UCSD-AML1 (cell line): ENCODE results near the gene SHISA9.

ENCODE experiments used
- DNase-seq: peaks from one replicate; lab custom pipeline; 2025; ENCODE audit not compliant: unreplicated experiment; lab: John Stamatoyannopoulos, UW

The SHISA9 gene

GRCh38 chr16:12944300-12944699 is 42.9 kb downstream of the SHISA9 start:
- DNase-seq: no peak

DNA sequence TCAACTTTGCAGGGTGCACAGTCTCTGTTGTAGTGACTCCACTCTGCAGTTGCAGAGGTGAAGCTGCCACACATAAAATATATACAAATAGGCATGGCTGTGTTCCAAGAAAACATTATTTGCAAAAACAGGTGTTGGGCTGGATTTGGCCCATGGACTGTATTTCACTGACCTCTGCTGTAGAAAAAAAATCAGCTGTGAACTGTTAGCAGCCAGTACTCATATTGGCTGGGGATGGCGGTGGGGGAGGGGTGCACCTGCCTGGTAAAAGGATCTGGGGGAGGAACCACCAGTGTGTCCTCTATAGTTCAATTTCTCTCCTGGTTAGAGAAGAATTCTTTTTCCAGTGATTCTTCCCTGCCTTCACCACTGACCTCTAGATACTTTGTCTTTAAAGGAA is 50.0 kb downstream of the SHISA9 start:
- DNase-seq: no peak

DNA sequence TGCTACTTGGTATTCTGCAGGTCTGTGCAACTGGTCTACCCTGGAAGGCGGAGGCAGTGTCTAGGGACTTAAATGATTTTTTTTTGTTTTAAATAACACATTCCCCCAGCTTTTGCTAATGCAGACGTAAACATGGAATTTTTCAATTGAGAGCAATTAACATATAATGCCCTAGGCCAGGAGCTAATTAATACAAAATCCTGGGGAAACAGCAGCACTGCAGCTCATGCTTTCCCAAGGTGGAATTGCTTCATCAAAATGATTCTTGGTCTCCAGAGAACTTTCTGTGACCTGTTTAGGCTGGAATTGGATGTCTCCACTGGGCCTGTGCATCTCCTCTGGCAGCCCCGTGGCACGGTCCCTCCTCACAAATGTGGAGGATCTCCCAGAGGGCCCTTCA is 50.6 kb downstream of the SHISA9 start:
- DNase-seq: no peak

DNA sequence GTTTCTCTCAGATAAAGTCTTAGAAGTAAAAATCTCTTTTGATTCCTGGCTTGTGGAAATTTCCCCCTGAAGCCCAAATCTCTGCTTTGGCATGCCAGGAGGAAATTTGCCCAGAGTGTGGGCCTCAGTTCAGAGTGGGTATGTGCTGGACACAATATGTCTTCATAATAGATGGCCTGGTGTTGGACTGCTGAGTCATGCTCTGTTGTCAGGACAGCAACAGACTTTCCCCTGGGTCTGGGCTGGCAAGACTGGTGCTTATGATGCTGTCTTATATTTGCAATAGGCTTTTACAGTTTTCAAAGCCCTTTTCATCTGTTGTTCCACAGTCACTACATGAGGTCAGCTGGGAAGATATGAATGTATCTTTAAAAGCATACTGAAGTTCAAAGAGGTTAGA is 57.0 kb downstream of the SHISA9 start:
- no peak for DNase-seq

- DNase-seq: no peak
Measured at GRCh38 chr16:12959072-12959471, 57.7 kb downstream of the SHISA9 start.

DNA sequence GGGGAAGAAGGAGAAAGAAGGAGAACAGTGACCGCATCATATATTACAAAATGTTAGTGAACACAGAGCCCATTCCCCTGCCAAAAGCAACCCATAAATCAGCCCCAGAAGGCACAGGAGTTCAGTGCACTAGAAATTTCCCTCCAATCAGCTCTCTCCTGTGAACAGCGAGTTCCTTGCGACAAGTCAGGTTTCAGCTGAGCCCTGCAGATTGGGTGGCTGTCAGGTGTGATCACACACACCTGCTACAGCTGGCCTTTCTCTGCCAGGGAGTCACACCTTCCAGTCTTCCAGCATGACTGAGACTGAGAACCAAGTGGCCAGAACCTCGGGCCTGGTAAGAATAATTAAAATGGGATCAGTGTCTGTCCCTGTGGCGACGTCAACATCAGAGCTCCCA is 60.2 kb downstream of the SHISA9 start:
- no peak for DNase-seq

DNA sequence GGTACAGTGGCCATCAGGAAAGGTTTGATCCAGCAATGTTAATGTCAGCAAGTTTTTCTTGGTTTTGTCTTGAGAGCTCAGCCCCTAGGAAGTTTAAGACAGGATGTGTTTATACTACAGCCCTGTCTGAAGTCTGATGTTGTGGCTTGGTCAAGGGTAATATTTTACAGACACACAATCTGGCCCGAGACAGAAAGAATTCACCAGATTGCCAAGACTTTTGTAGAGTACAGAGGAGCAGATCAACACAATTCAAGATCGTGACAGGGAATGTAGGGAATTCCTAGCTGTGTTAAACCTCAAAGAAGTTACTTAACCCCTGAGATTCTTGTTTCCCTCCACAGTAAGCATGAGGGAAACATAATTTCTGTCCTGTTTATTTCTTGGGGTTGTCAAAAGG is 63.1 kb downstream of the SHISA9 start:
- DNase-seq: no peak

GRCh38 chr16:12965274-12965804 is 63.9 kb downstream of the SHISA9 start:
- no peak for DNase-seq

DNA sequence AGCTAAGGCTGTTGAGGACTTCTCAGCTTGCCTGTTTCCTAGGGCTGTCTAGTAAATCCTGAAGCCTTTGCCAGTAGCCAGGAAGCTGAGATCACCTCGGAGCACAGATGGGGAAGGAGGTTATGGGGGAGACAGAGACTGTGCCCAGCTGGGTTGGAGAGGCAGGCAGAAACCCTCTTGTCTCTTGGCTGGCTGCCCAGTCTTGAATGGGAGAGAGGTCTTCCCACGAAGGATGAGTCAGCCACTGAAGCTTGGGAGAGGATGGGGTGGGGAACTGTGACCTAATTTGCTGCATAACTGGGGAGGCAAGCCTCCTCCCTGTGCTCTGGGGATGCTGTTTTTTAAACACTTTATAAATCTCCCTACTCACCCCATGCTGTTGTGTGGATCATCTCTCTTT is 69.8 kb downstream of the SHISA9 start:
- no peak for DNase-seq

DNA sequence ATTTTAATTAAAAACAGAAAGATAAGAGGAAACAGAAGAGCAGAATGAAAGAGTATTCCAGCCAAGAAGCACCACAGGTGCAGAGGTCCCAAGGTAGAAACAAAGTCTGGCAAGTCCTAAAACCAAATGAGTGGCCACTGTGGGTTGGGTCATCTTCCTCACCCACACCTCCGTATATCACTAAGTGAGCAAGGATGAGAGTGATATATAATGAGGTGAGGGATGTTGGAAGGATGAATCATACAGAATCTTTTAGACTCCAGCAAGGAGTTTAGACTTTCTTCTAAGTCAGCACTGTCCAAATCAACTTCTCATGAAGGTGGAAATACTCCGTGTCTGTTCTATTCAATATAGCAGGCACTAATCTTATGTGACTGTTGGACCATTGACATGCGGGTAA is 70.8 kb downstream of the SHISA9 start:
- no peak for DNase-seq

DNA sequence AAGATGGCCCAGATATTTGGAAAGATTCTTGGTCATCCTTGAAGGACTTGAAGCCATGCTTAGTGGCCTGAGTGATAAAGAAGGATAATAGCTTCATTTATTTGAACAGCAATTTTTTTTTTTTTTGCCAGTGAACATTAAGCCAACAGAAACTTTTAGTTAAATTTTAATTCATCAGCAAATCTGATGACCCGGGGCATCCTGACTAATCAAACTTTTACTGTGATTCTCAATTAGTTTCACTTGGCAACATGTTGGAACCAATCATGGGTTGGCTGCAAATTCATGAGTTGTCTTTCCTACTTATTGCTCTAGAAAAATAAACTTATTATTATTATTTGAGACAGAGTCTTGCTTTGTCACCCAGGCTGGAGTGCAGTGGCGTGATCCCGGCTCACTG is 74.4 kb downstream of the SHISA9 start:
- no peak for DNase-seq

DNA sequence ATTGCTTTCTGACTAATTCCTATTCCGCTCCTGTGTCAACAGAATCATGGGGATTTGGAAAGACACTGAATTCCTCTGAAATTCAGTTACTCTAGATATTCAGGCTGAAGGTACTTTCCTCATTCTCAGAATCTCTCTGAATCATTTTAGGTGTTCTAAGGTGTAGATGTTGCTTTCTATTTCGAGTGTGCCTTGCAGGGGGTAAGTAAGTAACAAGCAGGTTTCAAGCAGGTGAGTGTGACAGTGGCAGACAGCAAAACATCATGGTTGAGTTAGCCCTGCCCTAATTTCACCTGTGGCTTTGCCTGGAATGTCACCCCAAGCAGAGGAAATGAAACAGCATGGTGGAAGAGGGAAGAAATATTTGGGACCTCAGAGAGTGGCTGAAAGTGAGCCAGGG is 75.1 kb downstream of the SHISA9 start:
- DNase-seq: no peak

- no peak for DNase-seq
Measured at GRCh38 chr16:12976936-12977335, 75.5 kb downstream of the SHISA9 start.

GRCh38 chr16:12985516-12985915 is 84.1 kb downstream of the SHISA9 start:
- no peak for DNase-seq

- no peak for DNase-seq
Measured at GRCh38 chr16:12988071-12988470, 86.7 kb downstream of the SHISA9 start.

GRCh38 chr16:12992066-12992465 is 90.7 kb downstream of the SHISA9 start:
- no peak for DNase-seq

GRCh38 chr16:12994402-12994801 is 93.0 kb downstream of the SHISA9 start:
- no peak for DNase-seq

DNA sequence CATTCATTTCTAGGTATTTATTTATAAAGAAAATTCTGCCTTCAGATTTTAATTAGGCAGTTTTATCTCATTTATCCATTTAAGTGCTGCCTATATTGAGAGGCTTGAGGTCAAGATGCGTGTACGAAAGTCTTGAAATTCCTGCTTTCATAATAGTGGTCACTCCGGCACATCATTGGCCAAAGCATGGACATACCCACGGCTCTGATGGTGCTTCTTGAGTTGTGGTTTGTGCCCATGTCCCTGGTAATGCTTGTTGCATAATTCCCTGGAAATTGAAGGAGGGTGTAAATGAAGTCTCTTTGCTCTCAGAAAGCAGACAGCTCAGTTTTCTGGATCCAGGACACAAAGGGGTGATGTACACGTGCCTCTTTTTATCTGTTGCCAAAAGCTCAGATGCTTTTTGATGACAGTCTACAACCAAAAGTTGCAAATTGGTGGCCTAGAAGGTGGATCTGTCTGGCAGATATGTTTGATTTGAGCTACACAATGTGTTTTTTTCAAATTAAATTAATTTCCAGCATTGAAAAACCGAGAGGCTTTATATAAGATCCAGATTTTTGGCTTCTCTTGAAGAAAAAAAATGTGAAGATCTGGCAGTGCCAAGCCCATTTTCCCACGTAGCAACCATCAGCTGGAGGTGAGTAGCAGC is 94.4 kb downstream of the SHISA9 start:
- DNase-seq: no peak

GRCh38 chr16:12998361-12999085 is 97.1 kb downstream of the SHISA9 start:
- no peak for DNase-seq

DNA sequence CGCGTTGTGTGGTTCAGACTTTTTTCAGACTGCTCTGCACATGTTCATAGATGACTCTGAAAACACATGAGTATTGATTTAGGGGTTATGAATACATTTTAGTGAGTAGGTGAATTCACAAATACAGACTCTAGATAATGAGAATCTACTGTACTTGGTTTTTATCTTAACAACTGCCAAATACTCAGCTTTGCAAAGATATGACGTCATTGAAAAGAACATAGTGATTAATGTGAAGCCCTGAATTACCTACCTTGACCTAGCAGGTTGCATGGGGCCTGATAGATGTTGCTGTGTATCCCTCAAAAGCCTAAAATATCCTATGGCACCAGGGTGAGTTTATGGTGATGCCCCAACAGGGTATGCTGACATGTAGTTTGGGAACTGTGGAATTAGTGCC is 98.0 kb downstream of the SHISA9 start:
- DNase-seq: no peak

DNA sequence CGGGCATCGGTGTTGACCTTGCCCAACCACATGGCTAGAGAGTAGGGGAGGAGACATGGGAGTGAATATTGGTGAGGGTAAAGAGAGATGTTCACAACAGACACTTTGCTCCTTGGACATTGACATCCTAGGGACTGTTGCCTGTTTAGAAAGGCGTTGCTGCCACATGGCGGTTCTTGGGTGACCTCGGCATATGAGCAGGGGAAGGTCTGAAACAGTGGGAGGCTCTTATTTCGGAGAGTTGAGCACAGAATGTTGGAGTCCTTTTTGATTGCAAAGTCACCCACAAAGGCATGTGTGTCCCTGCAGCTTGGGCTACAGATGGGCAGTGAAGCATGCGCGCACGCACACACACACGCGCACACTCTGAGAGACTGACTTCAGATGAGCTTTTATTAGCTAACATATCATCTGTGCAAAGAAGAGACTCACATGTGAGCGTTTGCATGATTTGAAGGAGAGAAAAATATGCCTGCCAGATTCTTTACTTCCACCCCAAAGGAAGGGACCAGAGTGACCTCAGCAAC is 104.4 kb downstream of the SHISA9 start:
- DNase-seq: no peak

DNA sequence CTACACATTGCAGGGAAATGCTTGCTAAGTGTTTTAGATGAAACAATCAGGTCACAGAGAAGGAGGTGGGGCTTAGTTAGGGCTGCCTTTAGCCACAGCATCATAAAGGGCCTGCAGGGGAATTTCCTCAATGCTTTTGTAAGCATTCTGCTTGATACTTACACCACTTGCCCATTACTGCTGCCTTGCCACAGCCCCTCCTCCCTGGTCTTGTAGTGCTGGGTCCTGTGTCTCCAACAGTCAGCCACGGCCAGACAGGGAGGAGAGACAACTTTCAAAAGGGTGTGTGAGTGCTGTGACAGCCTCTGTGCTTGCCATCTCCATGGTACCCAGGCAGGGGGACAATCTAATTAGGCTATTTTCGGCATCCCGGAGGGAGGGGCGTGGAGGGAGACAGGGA is 111.2 kb downstream of the SHISA9 start:
- no peak for DNase-seq
